T-cell (primary cell): ENCODE measurements around the gene MAP2K3. TPM values are rescaled to one million over a fixed set of nuclear protein-coding genes. Genes with fewer than 3 reads are reported as not detected.

Experiments
- ATAC-seq, 4 experiments: fragments of 200-7000 bp in 3 of 4; fragments of 150-1000 bp in 1 of 4; cut with Tn5 transposase; replicated peaks in 1 of 4; 1 replicate in 3 of 4; 2 replicates in 1 of 4; pipeline ENCODE4 v1.10.0; 2021; ENCODE audit warnings: moderate library complexity in 3 of 4, mild to moderate bottlenecking in 2 of 4, moderate number of reproducible peaks in 1 of 4
- CTCF ChIA-PET, 2 donors: fragments of 300-600 bp; sonication (Branson Sonifier 250); formaldehyde crosslinking; loops; one replicate each; lab custom pipeline; 2022; ENCODE audit warnings: antibody characterized with exemption in 2 of 2; lab: Charles Lee
- POLR2A ChIA-PET, 2 donors: fragments of 300-600 bp; sonication (Branson Sonifier 250); formaldehyde crosslinking; loops; one replicate each; lab custom pipeline; 2022; ENCODE audit warnings: antibody characterized with exemption in 2 of 2; lab: Charles Lee
- DNase-seq, 35 experiments: peaks; one replicate each; pipeline versions ENCODE4 v3.0.0 to v3.0.0-alpha.2; 2013 to 2023
- H3K27ac ChIP-seq: one replicate; pipeline ENCODE4 v1.5.1; 2013; ENCODE audit warnings: low read length
- H3K27me3 ChIP-seq, 2 experiments: replicated peaks in 1 of 2; 1 replicate in 1 of 2; 2 replicates in 1 of 2; pipeline versions ENCODE4 v1.6.1 to v1.7.0; 2013; ENCODE audit warnings: low read length in 1 of 2, mixed read lengths in 1 of 2; ENCODE audit not compliant: control insufficient read depth in 2 of 2, insufficient read depth in 2 of 2; ENCODE audit errors: extremely low read depth in 1 of 2
- H3K36me3 ChIP-seq, 2 donors: 1 replicate in 1 of 2; 2 replicates in 1 of 2; pipeline versions ENCODE4 v1.6.1 to v1.7.0; 2013; ENCODE audit warnings: low read length in 1 of 2; ENCODE audit not compliant: control insufficient read depth in 2 of 2, insufficient read depth in 1 of 2; ENCODE audit errors: extremely low read depth in 1 of 2
- H3K4me1 ChIP-seq, 2 experiments: 1 replicate in 1 of 2; 2 replicates in 1 of 2; pipeline versions ENCODE4 v1.6.1 to v1.7.0; 2013; ENCODE audit warnings: low read length in 2 of 2, mixed read lengths in 1 of 2; ENCODE audit not compliant: insufficient read depth in 2 of 2, control insufficient read depth in 1 of 2; ENCODE audit errors: extremely low read depth in 1 of 2
- H3K4me3 ChIP-seq, 2 donors: 1 replicate in 1 of 2; 2 replicates in 1 of 2; pipeline versions ENCODE4 v1.5.1 to v1.7.0; 2013; ENCODE audit warnings: mild to moderate bottlenecking in 2 of 2, low read length in 1 of 2, moderate library complexity in 1 of 2; ENCODE audit not compliant: control insufficient read depth in 1 of 2; ENCODE audit errors: extremely low read depth in 1 of 2
- H3K9me3 ChIP-seq: 2 replicates; pipeline ENCODE4 v1.7.0; 2013
- H3K27ac Mint-ChIP-seq, 2 donors: one replicate each; pipeline ENCODE4 v1.8.0; 2020 to 2021; ENCODE audit warnings: mild to moderate bottlenecking in 2 of 2, mixed read lengths in 2 of 2
- H3K27me3 Mint-ChIP-seq, 2 donors: one replicate each; pipeline ENCODE4 v1.8.0; 2021 to 2022; ENCODE audit warnings: mixed read lengths in 2 of 2
- H3K36me3 Mint-ChIP-seq: one replicate; pipeline ENCODE4 v1.8.0; 2021; ENCODE audit warnings: mixed read lengths
- H3K4me1 Mint-ChIP-seq, 3 donors: one replicate each; pipeline ENCODE4 v1.8.0; 2020 to 2022; ENCODE audit warnings: mixed read lengths in 3 of 3, mild to moderate bottlenecking in 1 of 3
- H3K4me3 Mint-ChIP-seq, 3 donors: one replicate each; pipeline ENCODE4 v1.8.0; 2020 to 2022; ENCODE audit warnings: mild to moderate bottlenecking in 3 of 3, mixed read lengths in 3 of 3, moderate library complexity in 3 of 3
- H3K9me3 Mint-ChIP-seq, 3 donors: one replicate each; pipeline ENCODE4 v1.8.0; 2020 to 2022; ENCODE audit warnings: mixed read lengths in 3 of 3
- WGBS: methylation state at CpG from one replicate; pipeline ENCODE4 v1.1.5; 2013; ENCODE audit warnings: missing lambda C conversion rate; ENCODE audit not compliant: insufficient coverage; 5-methylcytosine and 5-hydroxymethylcytosine counted together
- total RNA-seq, 35 experiments: library from RNA in 6 of 35; stranded (reverse) in 6 of 35; fragments of 120-200 nt in 1 of 35; gene quantifications; one replicate each; pipeline versions ENCODE4 v1.2.1 to v1.2.4 and lab custom pipeline; 2013 to 2026

Gene MAP2K3
- total RNA-seq, 5 donors from 2014 or later (not counting 1 experiment from before 2014, with no cell fraction given): 36.9 to 61.3 (median 57.1) TPM

DNA sequence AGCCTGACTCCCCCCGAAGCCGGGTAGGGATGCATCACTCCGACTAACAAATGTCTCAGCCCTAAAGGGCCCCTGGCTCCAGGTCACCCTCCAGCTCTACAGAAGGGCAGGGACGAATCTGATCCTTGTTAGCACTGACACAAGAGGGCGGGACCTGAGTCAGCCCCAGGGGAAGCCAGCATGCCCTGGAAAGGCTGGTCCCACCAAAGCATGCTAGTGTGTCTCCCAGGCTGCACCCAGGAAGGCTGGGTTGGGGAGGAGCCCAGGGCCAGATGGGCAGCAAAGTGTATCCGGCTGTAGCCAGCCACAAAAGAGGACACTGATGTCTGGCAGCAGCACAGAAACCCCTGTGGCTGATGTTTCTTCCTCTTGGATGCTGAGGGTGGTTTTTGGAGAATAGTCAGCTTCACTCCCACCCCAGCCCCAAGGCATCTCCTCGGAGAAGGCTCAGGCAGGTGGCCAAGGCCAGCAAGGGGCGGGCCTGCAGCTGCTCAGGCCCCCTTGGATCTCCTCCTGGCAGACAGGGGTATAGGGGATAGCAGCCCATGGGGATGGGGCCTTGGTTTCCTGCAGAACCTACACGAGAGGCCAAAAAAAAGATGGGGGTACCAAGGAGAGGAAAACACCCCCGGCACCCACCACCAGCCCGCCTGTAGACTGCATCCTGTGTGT, 42.3 kb upstream of the MAP2K3 start:
- no peaks in the 10 kb centered on the region for H3K9me3 ChIP-seq
- peaks cover 0 to 3% of the 10 kb centered on the region in 2 experiments for H3K27me3 ChIP-seq
- 92% methylated on average over 6 of the region's 11 CpGs for WGBS
- no peak overlapping the region for H3K27ac ChIP-seq
- Mint-ChIP-seq H3K4me3 (no peak overlapping the region), H3K27ac (no peak overlapping the region), H3K4me1 (peaks cover 10 to 11% (median 10%) of the 10 kb centered on the region in 3 donors), H3K36me3 (no peaks in the 10 kb centered on the region), H3K27me3 (no peaks in the 10 kb centered on the region), H3K9me3 (no peaks in the 10 kb centered on the region)
- POLR2A ChIA-PET: no interaction called here
- peaks cover 0 to 7% of the 10 kb centered on the region in 2 experiments for H3K4me1 ChIP-seq
- H3K36me3 ChIP-seq: peaks cover 3 to 4% of the 10 kb centered on the region in 2 donors
- H3K4me3 ChIP-seq: no peak overlapping the region
- ATAC-seq (no peak), DNase-seq (no peak)
- CTCF ChIA-PET: no interaction called here

DNA sequence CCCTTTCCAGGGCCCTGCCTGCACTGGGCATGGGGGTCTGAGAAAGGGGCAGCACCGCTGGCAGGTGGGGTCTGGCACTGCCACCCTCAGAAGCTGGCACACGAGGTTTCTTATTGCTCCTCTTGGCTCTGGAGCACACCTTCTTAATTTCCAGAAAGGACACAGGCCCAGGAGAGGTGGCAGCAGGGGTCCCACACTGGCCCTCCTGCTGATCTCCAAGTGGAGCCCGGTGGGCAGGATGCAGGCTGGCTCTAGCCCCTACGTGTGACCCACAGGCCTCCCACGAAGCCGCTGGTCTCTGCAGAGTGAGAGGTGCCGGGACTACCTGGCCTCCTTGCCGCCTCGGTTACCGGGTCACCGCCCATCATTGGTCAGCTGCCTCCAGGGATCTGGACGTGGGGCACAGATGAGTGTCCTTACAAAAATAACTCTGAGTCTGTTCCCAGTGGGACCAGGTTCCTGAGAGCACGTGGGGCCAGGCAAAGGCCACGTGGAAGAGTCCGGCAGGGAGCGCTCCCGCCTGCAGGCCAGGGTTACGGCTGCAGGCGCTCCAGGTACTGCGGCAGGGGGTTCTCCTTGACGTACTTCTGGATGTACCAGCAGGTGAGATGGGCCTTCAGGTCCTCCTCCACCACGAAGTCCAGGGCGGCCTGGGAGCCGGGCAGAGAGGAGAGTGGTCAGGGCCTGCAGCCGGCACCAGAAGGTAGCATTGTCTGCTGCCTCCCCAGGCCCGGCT, 41.6 kb upstream of the MAP2K3 start:
- H3K27me3 ChIP-seq: peaks cover 0 to 3% of the 10 kb centered on the region in 2 experiments
- H3K27ac ChIP-seq: no peak overlapping the region
- DNase-seq: no peak
- POLR2A ChIA-PET: no interaction called here
- WGBS: 87% methylated on average over 22 of the region's 26 CpGs
- peaks cover 3 to 4% of the 10 kb centered on the region in 2 donors for H3K36me3 ChIP-seq
- no peak overlapping the region for H3K4me3 Mint-ChIP-seq
- H3K36me3 Mint-ChIP-seq: peaks cover 4% of the 10 kb centered on the region
- no peak for ATAC-seq
- peaks cover 0 to 7% of the 10 kb centered on the region in 2 experiments for H3K4me1 ChIP-seq
- H3K4me1 Mint-ChIP-seq: peaks cover 10 to 16% (median 10%) of the 10 kb centered on the region in 3 donors
- no peaks in the 10 kb centered on the region for H3K27me3 Mint-ChIP-seq
- CTCF ChIA-PET: no interaction called here
- H3K9me3 Mint-ChIP-seq: no peaks in the 10 kb centered on the region
- no peaks in the 10 kb centered on the region for H3K9me3 ChIP-seq
- H3K27ac Mint-ChIP-seq: no peak overlapping the region
- H3K4me3 ChIP-seq: no peak overlapping the region

DNA sequence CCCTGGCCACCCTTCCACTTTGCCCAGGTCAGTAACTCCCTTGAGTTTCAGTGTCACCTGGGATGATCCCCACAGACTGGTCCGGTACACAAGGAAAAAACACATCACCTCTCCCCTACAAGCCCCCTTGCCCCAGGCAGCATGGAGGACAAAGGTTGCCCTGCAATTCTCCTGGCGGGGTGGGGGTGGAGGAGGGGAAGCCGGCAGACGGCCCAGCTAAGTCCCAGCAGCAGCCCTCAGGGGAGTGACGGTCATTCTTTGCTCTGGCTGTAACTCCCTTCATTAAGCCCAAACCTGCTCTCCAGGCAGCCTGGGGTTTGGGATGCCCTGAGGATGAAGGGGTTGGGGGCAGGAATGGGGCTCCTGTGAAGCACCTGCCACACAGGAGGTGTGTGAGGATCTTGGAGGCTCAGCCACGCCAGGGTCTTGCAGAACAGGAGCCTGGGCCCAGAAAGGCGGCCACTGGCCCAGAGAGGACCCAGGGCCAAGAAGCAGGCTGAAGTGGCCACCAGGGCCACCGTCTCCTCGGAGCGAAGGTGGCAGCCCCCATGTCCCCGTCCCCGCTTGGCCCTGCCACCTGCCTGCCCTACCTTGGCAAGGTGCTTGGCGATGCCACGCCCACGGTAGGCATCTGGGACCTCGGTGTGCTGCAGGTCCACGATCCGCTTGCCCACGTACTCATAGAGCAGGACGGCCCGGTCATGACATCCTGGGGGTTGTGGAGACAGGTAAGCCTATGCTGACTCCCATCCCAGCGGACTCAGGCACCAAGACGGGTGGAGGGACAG, 40.8 kb upstream of the MAP2K3 start:
- Histone ChIP-seq H3K4me1 (peaks cover 0 to 7% of the 10 kb centered on the region in 2 experiments), H3K9me3 (no peaks in the 10 kb centered on the region), H3K36me3 (peaks cover 3 to 4% of the 10 kb centered on the region in 2 donors), H3K27ac (no peak overlapping the region), H3K4me3 (no peak overlapping the region), H3K27me3 (peaks cover 0 to 3% of the 10 kb centered on the region in 2 experiments)
- 92% methylated on average over 14 of the region's 23 CpGs for WGBS
- Mint-ChIP-seq H3K4me3 (no peak overlapping the region), H3K9me3 (no peaks in the 10 kb centered on the region), H3K36me3 (peaks cover 4% of the 10 kb centered on the region), H3K27me3 (no peaks in the 10 kb centered on the region), H3K27ac (no peak overlapping the region), H3K4me1 (peaks cover 10 to 16% (median 10%) of the 10 kb centered on the region in 3 donors)
- ChIA-PET CTCF (no interaction called here), POLR2A (no interaction called here)
- no peak for DNase-seq
- ATAC-seq: no peak

DNA sequence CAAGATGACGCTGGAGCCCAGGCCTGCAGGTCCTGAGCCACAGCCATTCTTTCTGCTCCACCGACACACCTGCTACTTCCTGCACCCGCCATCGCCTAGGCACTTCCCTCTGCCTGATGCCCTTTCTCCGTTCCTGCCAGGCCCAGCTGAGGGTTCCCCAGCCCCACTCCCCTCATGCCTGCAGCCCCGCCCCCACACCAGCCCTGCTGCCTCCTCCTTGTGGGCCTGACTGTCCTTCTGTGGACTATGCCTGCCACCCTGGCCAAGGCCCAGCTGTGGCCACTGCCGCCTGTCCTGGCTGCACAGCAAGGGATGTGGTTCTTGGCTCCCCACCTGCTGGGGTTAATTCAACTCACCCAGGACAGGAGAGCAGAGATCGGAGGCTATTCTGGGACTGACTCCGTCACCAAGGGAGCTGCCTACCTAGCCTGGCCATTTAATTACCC, 38.8 kb upstream of the MAP2K3 start:
- H3K36me3 Mint-ChIP-seq: peaks cover 4% of the 10 kb centered on the region
- peaks cover 3 to 4% of the 10 kb centered on the region in 2 donors for H3K36me3 ChIP-seq
- H3K27me3 ChIP-seq: no peaks in the 10 kb centered on the region
- no peak overlapping the region for H3K4me3 ChIP-seq
- DNase-seq (no peak), ATAC-seq (peak in 1 of 4 experiments; percentile 39)
- peaks cover 0 to 17% of the 10 kb centered on the region in 2 experiments for H3K4me1 ChIP-seq
- peaks cover 23 to 30% (median 24%) of the 10 kb centered on the region in 3 donors for H3K4me1 Mint-ChIP-seq
- POLR2A ChIA-PET: no interaction called here
- no peak overlapping the region for H3K4me3 Mint-ChIP-seq
- H3K9me3 ChIP-seq: no peaks in the 10 kb centered on the region
- H3K27me3 Mint-ChIP-seq: no peaks in the 10 kb centered on the region
- H3K27ac ChIP-seq: no peak overlapping the region
- no peaks in the 10 kb centered on the region for H3K9me3 Mint-ChIP-seq
- 68% methylated on average over 7 of the region's 9 CpGs for WGBS
- CTCF ChIA-PET: no interaction called here
- peak overlapping the region; percentile 19 to 34 for H3K27ac Mint-ChIP-seq

DNA sequence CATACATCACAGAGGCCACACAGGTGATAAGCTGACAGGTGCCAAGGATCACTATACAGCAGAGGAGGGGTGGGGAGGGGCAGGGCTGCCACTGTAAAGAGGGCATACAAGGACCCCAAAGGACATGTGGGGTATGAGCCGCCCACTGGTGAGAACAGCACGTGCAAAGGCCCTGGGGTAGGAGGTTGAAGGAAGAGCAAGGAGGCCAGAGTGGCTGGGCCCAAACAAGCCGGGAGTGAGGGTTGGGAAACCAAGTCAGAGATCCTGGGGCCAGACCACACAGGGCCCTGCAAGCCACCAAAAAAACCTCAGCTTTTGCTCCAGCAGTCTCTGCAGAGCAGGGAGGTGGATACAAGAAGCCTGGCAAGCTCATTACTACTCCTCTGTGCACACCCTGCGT, 37.8 kb upstream of the MAP2K3 start:
- Histone ChIP-seq H3K27ac (no peak overlapping the region), H3K36me3 (peaks cover 3 to 4% of the 10 kb centered on the region in 2 donors), H3K27me3 (no peaks in the 10 kb centered on the region), H3K4me3 (no peak overlapping the region), H3K4me1 (peaks cover 0 to 27% of the 10 kb centered on the region in 2 experiments), H3K9me3 (no peaks in the 10 kb centered on the region)
- H3K9me3 Mint-ChIP-seq: no peaks in the 10 kb centered on the region
- H3K27me3 Mint-ChIP-seq: no peaks in the 10 kb centered on the region
- peaks cover 31 to 41% (median 34%) of the 10 kb centered on the region in 3 donors for H3K4me1 Mint-ChIP-seq
- DNase-seq (no peak), ATAC-seq (no peak)
- WGBS: 96% methylated on average over 2 of the region's 4 CpGs
- peaks cover 4% of the 10 kb centered on the region for H3K36me3 Mint-ChIP-seq
- ChIA-PET POLR2A (interaction anchor here (0.6 kb wide), 2 partner anchors 13 to 1998 kb away, joined by 3 to 8 read pairs; no protein-coding TSS in a partner anchor), CTCF (no interaction called here)
- H3K4me3 Mint-ChIP-seq: no peak overlapping the region
- H3K27ac Mint-ChIP-seq: no peak overlapping the region
